IMR-90 (cell line): ENCODE data around the gene S100A1. TPM values are rescaled to one million over a fixed set of nuclear protein-coding genes. Genes with fewer than 3 reads are reported as not detected.

Experiments used
- ATAC-seq: fragments of 200-7000 bp; cut with Tn5 transposase; 2 replicates; pipeline ENCODE4 v1.9.1; 2020; ENCODE audit warnings: low read depth, mild to moderate bottlenecking, moderate library complexity
- BruUV-seq: library from RNA; stranded (reverse); fragments of 400-500 nt; replicated peaks from 2 replicates; lab custom pipeline; 2021; lab: Mats Ljungman, UMichigan
- CTCF ChIA-PET: fragments of 300-600 bp; formaldehyde crosslinking; extraction: SDS; loops from one replicate; lab custom pipeline; 2021; ENCODE audit warnings: antibody characterized with exemption; lab: Yijun Ruan, JAX
- POLR2A ChIA-PET: fragments of 300-600 bp; sonication (Branson Sonifier 250); formaldehyde crosslinking; loops from one replicate; lab custom pipeline; 2022; ENCODE audit warnings: antibody characterized with exemption; ENCODE audit not compliant: unreplicated experiment; lab: Charles Lee
- DNase-seq: peaks from one replicate; pipeline ENCODE4 v3.0.0; 2013
- H2AFZ ChIP-seq: replicated peaks from 2 replicates; pipeline ENCODE3; 2013; ENCODE audit warnings: low read length, mild to moderate bottlenecking; ENCODE audit not compliant: poor library complexity
- H2AK5ac ChIP-seq: 2 replicates; pipeline ENCODE4 v1.6.1; 2013; ENCODE audit warnings: low read depth, low read length, inconsistent platforms
- H2AK9ac ChIP-seq: replicated peaks from 2 replicates; pipeline ENCODE3; 2013; ENCODE audit warnings: mild to moderate bottlenecking, low read depth, low read length, moderate library complexity; ENCODE audit not compliant: poor library complexity
- H2BK120ac ChIP-seq: 2 replicates; pipeline ENCODE4 v1.6.1; 2013; ENCODE audit warnings: low read depth, low read length, inconsistent platforms
- H2BK15ac ChIP-seq: 3 replicates; pipeline ENCODE4 v1.6.1; 2013; ENCODE audit warnings: low read depth, low read length, inconsistent platforms
- H2BK20ac ChIP-seq: 2 replicates; pipeline ENCODE4 v1.6.1; 2013; ENCODE audit warnings: low read depth, mild to moderate bottlenecking, inconsistent platforms, low read length, moderate library complexity
- H2BK5ac ChIP-seq: 2 replicates; pipeline ENCODE4 v1.6.1; 2013; ENCODE audit warnings: mild to moderate bottlenecking, low read depth, low read length, inconsistent platforms; ENCODE audit not compliant: poor library complexity, severe bottlenecking
- H3K14ac ChIP-seq: replicated peaks from 2 replicates; pipeline ENCODE4 v1.6.1; 2013; ENCODE audit warnings: low read depth, low read length, inconsistent platforms
- H3K18ac ChIP-seq: 2 replicates; pipeline ENCODE4 v1.6.1; 2013; ENCODE audit warnings: low read depth, low read length, control low read depth
- H3K23ac ChIP-seq: 2 replicates; pipeline ENCODE4 v1.6.1; 2013; ENCODE audit warnings: low read depth, low read length, inconsistent platforms
- H3K27ac ChIP-seq: 2 replicates; pipeline ENCODE4 v1.5.1; 2013; ENCODE audit warnings: mild to moderate bottlenecking, control low read depth, low read length; ENCODE audit not compliant: insufficient read depth
- H3K27me3 ChIP-seq: 2 replicates; pipeline ENCODE4 v1.6.1; 2013; ENCODE audit warnings: low read length; ENCODE audit not compliant: control insufficient read depth, insufficient read depth
- H3K36me3 ChIP-seq: 2 replicates; pipeline ENCODE4 v1.6.1; 2013; ENCODE audit warnings: low read length, mixed read lengths; ENCODE audit not compliant: control insufficient read depth, insufficient read depth
- H3K4ac ChIP-seq: 2 replicates; pipeline ENCODE4 v1.6.1; 2013; ENCODE audit warnings: low read depth, low read length, inconsistent platforms
- H3K4me1 ChIP-seq: 2 replicates; pipeline ENCODE4 v1.6.1; 2013; ENCODE audit warnings: low read length, mixed read lengths; ENCODE audit not compliant: control insufficient read depth, insufficient read depth
- H3K4me2 ChIP-seq: 2 replicates; pipeline ENCODE4 v1.6.1; 2013; ENCODE audit warnings: low read depth, mild to moderate bottlenecking, control low read depth, low read length, moderate library complexity
- H3K4me3 ChIP-seq: 2 replicates; pipeline ENCODE4 v1.5.1; 2013; ENCODE audit warnings: low read depth, mild to moderate bottlenecking, control low read depth, low read length, moderate library complexity; ENCODE audit not compliant: insufficient read depth
- H3K56ac ChIP-seq: 2 replicates; pipeline ENCODE4 v1.6.1; 2013; ENCODE audit warnings: low read length, inconsistent platforms; ENCODE audit not compliant: insufficient read depth; ENCODE audit errors: extremely low read depth
- H3K79me1 ChIP-seq, 2 experiments: 2 replicates each; pipeline ENCODE4 v1.6.1; 2013; ENCODE audit warnings: low read length in 2 of 2, inconsistent platforms in 1 of 2, low read depth in 1 of 2
- H3K9ac ChIP-seq: 2 replicates; pipeline ENCODE4 v1.6.1; 2013; ENCODE audit warnings: low read depth, low read length, control low read depth
- H3K9me1 ChIP-seq: 2 replicates; pipeline ENCODE4 v1.6.1; 2013; ENCODE audit warnings: low read length, inconsistent platforms; ENCODE audit not compliant: insufficient read depth
- H3K9me3 ChIP-seq: 2 replicates; pipeline ENCODE4 v1.6.1; 2013; ENCODE audit warnings: low read length; ENCODE audit not compliant: control insufficient read depth, insufficient read depth
- H4K20me1 ChIP-seq: 2 replicates; pipeline ENCODE4 v1.6.1; 2013; ENCODE audit warnings: low read length, inconsistent platforms; ENCODE audit not compliant: insufficient read depth
- H4K5ac ChIP-seq: 2 replicates; pipeline ENCODE4 v1.6.1; 2013; ENCODE audit warnings: mild to moderate bottlenecking, low read depth, low read length, control low read depth
- H4K8ac ChIP-seq, 2 experiments: 2 replicates each; pipeline ENCODE4 v1.6.1; 2013; ENCODE audit warnings: low read depth in 2 of 2, low read length in 2 of 2, control low read depth in 1 of 2, inconsistent platforms in 1 of 2
- H4K91ac ChIP-seq: 2 replicates; pipeline ENCODE4 v1.6.1; 2013; ENCODE audit warnings: low read depth, low read length, inconsistent platforms; ENCODE audit not compliant: insufficient read depth
- BHLHE40 ChIP-seq: fragments of 150-350 bp; IDR thresholded peaks from 2 replicates; pipeline ENCODE4 v1.6.1; 2016; ENCODE audit warnings: mild to moderate bottlenecking, low read depth, low read length
- CHD1 ChIP-seq: IDR thresholded peaks from 2 replicates; pipeline ENCODE4 v1.6.1; 2012; ENCODE audit warnings: low read depth, low read length, improper control_type of control experiment
- FOS ChIP-seq: fragments of 150-350 bp; IDR thresholded peaks from 2 replicates; pipeline ENCODE4 v1.6.1; 2016; ENCODE audit warnings: low read depth, low read length
- MAFK ChIP-seq: IDR thresholded peaks from 2 replicates; pipeline ENCODE4 v1.6.1; 2012; ENCODE audit warnings: low read depth, low read length, improper control_type of control experiment
- NFE2L2 ChIP-seq: fragments of 150-350 bp; IDR thresholded peaks from 2 replicates; pipeline ENCODE4 v1.6.1; 2016; ENCODE audit warnings: low read depth, mild to moderate bottlenecking, low read length
- RAD21 ChIP-seq: IDR thresholded peaks from 2 replicates; pipeline ENCODE4 v1.6.1; 2012; ENCODE audit warnings: low read length, improper control_type of control experiment
- RCOR1 ChIP-seq: IDR thresholded peaks from 2 replicates; pipeline ENCODE4 v1.6.1; 2012; ENCODE audit warnings: mild to moderate bottlenecking, low read length, improper control_type of control experiment; ENCODE audit not compliant: insufficient replicate concordance
- RFX5 ChIP-seq: IDR thresholded peaks from 2 replicates; pipeline ENCODE4 v1.8.0; 2012; ENCODE audit warnings: low read depth, mild to moderate bottlenecking, low read length, moderate library complexity
- USF2 ChIP-seq: fragments of 150-350 bp; IDR thresholded peaks from 2 replicates; pipeline ENCODE4 v1.6.1; 2017; ENCODE audit warnings: mild to moderate bottlenecking, antibody characterized with exemption, low read length, low read depth
- WGBS, 2 experiments: methylation state at CpG; one replicate each; pipeline versions ENCODE4 v1.1.5 to v1.1.7; 2013; ENCODE audit warnings: missing lambda C conversion rate in 2 of 2; ENCODE audit not compliant: insufficient read length in 1 of 2; ENCODE audit errors: extremely low coverage in 2 of 2; 5-methylcytosine and 5-hydroxymethylcytosine counted together
- dilution Hi-C: fragments of 300-500 bp; cut with HindIII; formaldehyde crosslinking; loops from one replicate; pipeline ENCODE4 v1.14.3; 2018; ENCODE audit warnings: low sequenced_read_pairs; ENCODE audit not compliant: unreplicated experiment
- in situ Hi-C: fragments of 300-500 bp; cut with MboI; formaldehyde crosslinking; loops from 3 replicates; pipeline ENCODE4 v1.14.3; 2019; ENCODE audit warnings: low sequenced_read_pairs, inconsistent platforms, mixed read lengths
- intact Hi-C: fragments of 100-400 bp; cut with micrococcal nuclease; formaldehyde crosslinking; loops from 2 replicates; pipeline ENCODE4 v1.10.0; 2022
- polyA plus RNA-seq, 3 experiments: library from polyadenylated mRNA; depleted of rRNA; stranded (reverse); fragments of >200 nt; gene quantifications; 2 replicates each; pipeline ENCODE4 v1.2.3, GENCODE V29; 2012; ENCODE audit warnings: low replicate concordance in 1 of 3
- total RNA-seq: library from RNA; depleted of rRNA; stranded (reverse); fragments of >200 nt; gene quantifications from 2 replicates; pipeline ENCODE4 v1.2.3, GENCODE V29; 2012
- TF ChIP-seq, protein P1 (sequence below): fragments of 150-350 bp; IDR thresholded peaks from 2 replicates; pipeline ENCODE4 v1.6.1; 2016; ENCODE audit warnings: low read depth, mild to moderate bottlenecking, low read length, moderate library complexity, borderline replicate concordance

Gene S100A1
- total and polyA plus RNA-seq, 2 of the 4 experiments (the other 2 are of a cell fraction) = 0.18 to 0.29 TPM

DNA sequence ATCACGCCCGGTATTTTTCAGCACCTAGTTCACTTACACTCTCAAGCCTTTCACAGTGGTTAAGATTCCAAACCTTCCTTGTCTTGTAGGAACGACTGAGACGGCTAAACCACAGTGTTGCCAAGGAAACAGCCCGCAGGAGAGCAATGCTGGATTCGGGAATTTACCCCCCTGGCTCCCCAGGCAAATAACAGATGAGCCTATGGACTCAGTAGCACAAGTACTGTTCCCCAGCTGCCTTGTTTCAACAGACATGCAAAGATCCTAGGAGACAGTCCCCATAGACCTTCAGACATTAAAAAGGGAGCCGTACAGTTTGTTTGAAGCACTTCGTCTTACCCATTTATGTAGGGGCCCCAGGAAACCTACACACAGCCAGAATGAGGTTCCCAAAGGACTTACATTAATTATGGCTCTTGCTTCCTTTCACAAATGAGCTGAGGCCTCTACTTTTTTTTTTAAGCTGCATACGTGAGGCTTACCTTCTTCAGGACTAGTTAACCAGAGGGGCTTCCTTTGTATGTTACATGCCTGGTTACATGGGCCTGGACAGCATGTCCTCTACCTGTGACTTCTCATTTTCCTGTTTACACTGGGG lies 33.0 kb downstream of the S100A1 start:
- in situ Hi-C loops = no loop called here

More for the DNA sequence above, 33.0 kb downstream of the S100A1 start:
- no peak overlapping the region for H3K4me3 ChIP-seq
- H4K20me1 ChIP-seq = no peaks in the 10 kb centered on the region
- no peak overlapping the region for H3K18ac ChIP-seq
- H3K79me1 ChIP-seq = peaks cover 14 to 28% of the 10 kb centered on the region in 2 experiments; a peak in 3 of 4 replicates
- H3K9me1 ChIP-seq = no peaks in the 10 kb centered on the region; the same call in 1 of the 2 replicates
- intact Hi-C loops = no loop called here
- DNase-seq = no peak
- no peak for ATAC-seq
- no peak overlapping the region for H4K5ac ChIP-seq
- WGBS, 2 experiments = 85% methylated on average over 4 of the region's 9 CpGs; no CpG with 5 or more reads in 1 of the 2 experiments
- H4K91ac ChIP-seq = no peak overlapping the region
- no peak overlapping the region for H4K8ac ChIP-seq
- no peaks in the 10 kb centered on the region for H3K9me3 ChIP-seq
- no peak overlapping the region for H2BK120ac ChIP-seq
- CTCF ChIA-PET = interaction anchor here (0.7 kb wide), 1 partner anchor 148 kb away, joined by 3 read pairs; no protein-coding TSS in a partner anchor
- no peak overlapping the region for H2BK15ac ChIP-seq
- no peak overlapping the region for H3K4ac ChIP-seq
- H3K36me3 ChIP-seq = peaks cover 47% of the 10 kb centered on the region
- H3K56ac ChIP-seq = no peak overlapping the region
- H3K27ac ChIP-seq = no peak overlapping the region
- H2AFZ ChIP-seq = no peak overlapping the region
- H3K4me2 ChIP-seq = no peak overlapping the region
- no peak overlapping the region for H2AK5ac ChIP-seq
- TF ChIP-seq RFX5 = no peak
- no peak for TF ChIP-seq FOS
- TF ChIP-seq BHLHE40 = no peak
- no peak for TF ChIP-seq NFE2L2
- no peak for TF ChIP-seq MAFK
- TF ChIP-seq USF2 = no peak
- TF ChIP-seq RAD21 = no peak
- TF ChIP-seq, protein P1, sequence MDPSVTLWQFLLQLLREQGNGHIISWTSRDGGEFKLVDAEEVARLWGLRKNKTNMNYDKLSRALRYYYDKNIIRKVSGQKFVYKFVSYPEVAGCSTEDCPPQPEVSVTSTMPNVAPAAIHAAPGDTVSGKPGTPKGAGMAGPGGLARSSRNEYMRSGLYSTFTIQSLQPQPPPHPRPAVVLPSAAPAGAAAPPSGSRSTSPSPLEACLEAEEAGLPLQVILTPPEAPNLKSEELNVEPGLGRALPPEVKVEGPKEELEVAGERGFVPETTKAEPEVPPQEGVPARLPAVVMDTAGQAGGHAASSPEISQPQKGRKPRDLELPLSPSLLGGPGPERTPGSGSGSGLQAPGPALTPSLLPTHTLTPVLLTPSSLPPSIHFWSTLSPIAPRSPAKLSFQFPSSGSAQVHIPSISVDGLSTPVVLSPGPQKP = no peak
- no peak for TF ChIP-seq RCOR1
- no peak for TF ChIP-seq CHD1
- H3K4me1 ChIP-seq = peaks cover 3% of the 10 kb centered on the region
- no peak overlapping the region for H2BK20ac ChIP-seq
- H3K14ac ChIP-seq = no peak overlapping the region
- H3K9ac ChIP-seq = no peak overlapping the region
- H2AK9ac ChIP-seq = no peak overlapping the region
- dilution Hi-C loops = no loop called here
- no peaks in the 10 kb centered on the region for H3K27me3 ChIP-seq
- H2BK5ac ChIP-seq = no peak overlapping the region
- POLR2A ChIA-PET = no interaction called here
- H3K23ac ChIP-seq = no peak overlapping the region
- no TSS peak for BruUV-seq
